Endothelial cell of umbilical vein (primary cell): ENCODE measurements around the gene VANGL2. TPM values are rescaled to one million over a fixed set of nuclear protein-coding genes. Genes with fewer than 3 reads are reported as not detected.

Experiments used
- BruUV-seq: library from RNA; stranded (reverse); fragments of 400-500 nt; replicated peaks from 2 replicates; lab custom pipeline; 2021; lab: Mats Ljungman, UMichigan
- CTCF ChIA-PET: fragments of 300-600, 350-600 bp; sonication (Branson Sonifier 250); formaldehyde crosslinking; loops from one replicate; lab custom pipeline; 2021; ENCODE audit warnings: antibody characterized with exemption, inconsistent platforms; lab: Charles Lee
- POLR2A ChIA-PET: fragments of 300-600, 350-600 bp; sonication (Branson Sonifier 250); formaldehyde crosslinking; loops from one replicate; lab custom pipeline; 2021; ENCODE audit warnings: antibody characterized with exemption, inconsistent platforms; lab: Charles Lee
- DNase-seq: peaks from one replicate; pipeline ENCODE4 v3.0.0-alpha.2; 2011; ENCODE audit warnings: low read depth, low spot score
- FAIRE-seq: peaks from 2 replicates; lab custom pipeline; 2011; peaks lifted over from hg19 to GRCh38; lab: Jason Lieb, UNC
- H2AFZ ChIP-seq: 2 replicates; pipeline ENCODE4 v1.6.0; 2012; ENCODE audit warnings: low read depth, low read length, control low read depth, inconsistent platforms
- H3K27ac ChIP-seq: 2 replicates; pipeline ENCODE4 v1.5.1; 2011; ENCODE audit warnings: low read depth, mild to moderate bottlenecking, control low read depth, low read length, moderate library complexity; ENCODE audit not compliant: insufficient read depth
- H3K27me3 ChIP-seq, 2 experiments: 2 replicates each; pipeline versions ENCODE4 v1.6.0 to v1.6.1; 2011; ENCODE audit warnings: low read length in 2 of 2, mixed read lengths in 1 of 2; ENCODE audit not compliant: control insufficient read depth in 2 of 2, insufficient read depth in 2 of 2
- H3K36me3 ChIP-seq, 2 experiments: 2 replicates in 1 of 2; 3 replicates in 1 of 2; pipeline ENCODE4 v1.5.1; 2011; ENCODE audit warnings: low read length in 2 of 2, mild to moderate bottlenecking in 1 of 2, moderate library complexity in 1 of 2; ENCODE audit not compliant: control insufficient read depth in 2 of 2, insufficient read depth in 2 of 2; ENCODE audit errors: extremely low read depth in 1 of 2
- H3K4me1 ChIP-seq: 3 replicates; pipeline ENCODE4 v1.5.1; 2011; ENCODE audit warnings: mild to moderate bottlenecking, low read length; ENCODE audit not compliant: control insufficient read depth, insufficient read depth; ENCODE audit errors: extremely low read depth
- H3K4me2 ChIP-seq: 2 replicates; pipeline ENCODE4 v1.6.1; 2011; ENCODE audit warnings: low read length, control low read depth, mixed read lengths; ENCODE audit not compliant: insufficient read depth
- H3K4me3 ChIP-seq, 3 experiments: fragments of 200-600 bp in 1 of 3; sonication (generic), shearing (Covaris generic) in 1 of 3; replicated peaks in 1 of 3; 2 replicates each; pipeline ENCODE4 v1.5.1; 2011 to 2016; ENCODE audit warnings: control low read depth in 3 of 3, low read length in 3 of 3, mild to moderate bottlenecking in 2 of 3, inconsistent platforms in 1 of 3, low read depth in 1 of 3, moderate library complexity in 1 of 3; ENCODE audit not compliant: insufficient read depth in 1 of 3
- H3K79me2 ChIP-seq: 2 replicates; pipeline ENCODE4 v1.6.0; 2012; ENCODE audit warnings: low read length, inconsistent platforms; ENCODE audit not compliant: control insufficient read depth, insufficient read depth
- H3K9ac ChIP-seq: replicated peaks from 2 replicates; pipeline ENCODE3; 2011; ENCODE audit warnings: low read length, control low read depth; ENCODE audit not compliant: insufficient read depth; ENCODE audit errors: extremely low read depth
- H3K9me1 ChIP-seq: replicated peaks from 3 replicates; pipeline ENCODE4 v1.6.0; 2011; ENCODE audit warnings: mild to moderate bottlenecking, low read length; ENCODE audit not compliant: control insufficient read depth, insufficient read depth; ENCODE audit errors: extremely low read depth
- H3K9me3 ChIP-seq: replicated peaks from 2 replicates; pipeline ENCODE4 v1.5.1; 2012; ENCODE audit warnings: low read length, inconsistent platforms; ENCODE audit not compliant: control insufficient read depth, insufficient read depth
- H4K20me1 ChIP-seq: replicated peaks from 2 replicates; pipeline ENCODE3; 2011; ENCODE audit warnings: mild to moderate bottlenecking, low read length; ENCODE audit not compliant: control insufficient read depth, insufficient read depth; ENCODE audit errors: extremely low read depth
- FOS ChIP-seq: IDR thresholded peaks from 2 replicates; pipeline ENCODE4 v1.6.1; 2011; ENCODE audit warnings: mild to moderate bottlenecking, low read length, moderate library complexity, borderline replicate concordance; ENCODE audit not compliant: insufficient read depth
- GATA2 ChIP-seq: IDR thresholded peaks from 2 replicates; pipeline ENCODE4 v1.7.0; 2011; ENCODE audit warnings: low read depth, mild to moderate bottlenecking, moderate library complexity, mixed read lengths, low read length; ENCODE audit not compliant: insufficient read length, insufficient read depth
- JUN ChIP-seq: IDR thresholded peaks from 2 replicates; pipeline ENCODE4 v1.6.1; 2011; ENCODE audit warnings: borderline replicate concordance, low read depth; ENCODE audit not compliant: insufficient read length, insufficient read depth
- MAX ChIP-seq: IDR thresholded peaks from 2 replicates; pipeline ENCODE4 v1.6.1; 2011; ENCODE audit not compliant: insufficient read depth, insufficient read length
- dilution Hi-C: fragments of 300-500 bp; cut with MboI; formaldehyde crosslinking; loops from one replicate; pipeline ENCODE4 v1.15.0; 2019; ENCODE audit warnings: low sequenced_read_pairs; ENCODE audit not compliant: extremely low pct_ligation_motif_present
- intact Hi-C: fragments of 100-400 bp; cut with micrococcal nuclease; formaldehyde crosslinking; loops from one replicate; pipeline ENCODE4 v1.10.0; 2022
- polyA plus RNA-seq, 4 experiments: library from polyadenylated mRNA; depleted of rRNA in 3 of 4; stranded (reverse) in 3 of 4; unstranded in 1 of 4; fragments of >200 nt; gene quantifications; 2 replicates each; pipeline versions ENCODE4 v1.2.1 to v1.2.3, GENCODE V29; 2011 to 2012; ENCODE audit warnings: missing spikeins in 1 of 4
- total RNA-seq: library from RNA; stranded (reverse); gene quantifications from 2 replicates; pipeline ENCODE4 v1.2.3, GENCODE V29; 2021
- TF ChIP-seq, protein P1 (sequence below), 2 donors: IDR thresholded peaks; 1 replicate in 1 of 2; 2 replicates in 1 of 2; pipeline ENCODE4 v1.5.1; 2011; ENCODE audit warnings: low read length in 2 of 2, mild to moderate bottlenecking in 2 of 2, moderate library complexity in 2 of 2, control low read depth in 1 of 2, inconsistent platforms in 1 of 2, low read depth in 1 of 2; ENCODE audit not compliant: insufficient read depth in 1 of 2; ENCODE audit errors: extremely low read depth in 1 of 2

VANGL2 gene
- total and polyA plus RNA-seq, 2 donors (not counting 3 experiments of a cell fraction or from before 2014, with no cell fraction given): 0.01 TPM; not detected in 1

GRCh38 chr1:160455153-160455517, 54.8 kb downstream of the VANGL2 start:
- intact Hi-C loops: no loop called here
- H3K4me2 ChIP-seq: no peak overlapping the region
- DNase-seq: no peak
- H3K36me3 ChIP-seq: no peaks in the 10 kb centered on the region
- no peak overlapping the region for H3K9ac ChIP-seq
- no peaks in the 10 kb centered on the region for H3K9me3 ChIP-seq
- peaks cover 0 to 10% of the 10 kb centered on the region in 2 experiments for H3K27me3 ChIP-seq
- no peak for FAIRE-seq
- no peaks in the 10 kb centered on the region for H3K79me2 ChIP-seq
- no peaks in the 10 kb centered on the region for H3K4me1 ChIP-seq
- H3K27ac ChIP-seq: no peak overlapping the region
- no peak for TF ChIP-seq GATA2
- TF ChIP-seq MAX: no peak
- H4K20me1 ChIP-seq: no peaks in the 10 kb centered on the region
- POLR2A ChIA-PET: no interaction called here
- dilution Hi-C loops: no loop called here
- no peak overlapping the region for H3K4me3 ChIP-seq
- H2AFZ ChIP-seq: no peak overlapping the region
- no TSS peak for BruUV-seq
- CTCF ChIA-PET: no interaction called here
- no peaks in the 10 kb centered on the region for H3K9me1 ChIP-seq

DNA sequence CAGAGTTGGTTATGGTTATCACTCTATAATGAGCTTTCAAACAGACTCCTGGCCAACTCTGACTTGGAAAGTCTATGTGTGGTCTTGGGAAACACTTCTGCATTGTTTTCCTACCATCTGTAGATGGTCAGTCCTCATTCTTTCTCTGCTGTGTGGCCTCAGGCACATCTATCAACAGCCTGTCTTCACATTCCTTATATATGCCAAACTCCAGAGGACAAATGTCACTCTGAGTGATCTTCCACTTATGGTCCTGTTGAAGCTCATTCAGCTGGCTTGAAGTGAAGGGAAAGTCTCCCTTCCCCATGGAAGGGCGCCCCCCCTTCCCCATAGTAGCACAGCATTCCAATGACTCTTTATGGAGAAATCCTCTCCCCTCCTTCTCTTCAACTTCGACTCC, 58.7 kb downstream of the VANGL2 start:
- CTCF ChIA-PET: no interaction called here
- H3K9me3 ChIP-seq: no peaks in the 10 kb centered on the region
- POLR2A ChIA-PET: no interaction called here
- H3K4me2 ChIP-seq: no peak overlapping the region
- no peak overlapping the region for H3K9ac ChIP-seq
- no peaks in the 10 kb centered on the region for H3K9me1 ChIP-seq
- no peak overlapping the region for H2AFZ ChIP-seq
- intact Hi-C loops: no loop called here
- FAIRE-seq (no peak), DNase-seq (no peak)
- peaks cover 0 to 9% of the 10 kb centered on the region in 2 experiments for H3K27me3 ChIP-seq
- dilution Hi-C loops: no loop called here
- no peaks in the 10 kb centered on the region for H3K79me2 ChIP-seq
- H3K27ac ChIP-seq: no peak overlapping the region
- H3K4me1 ChIP-seq: no peaks in the 10 kb centered on the region
- no peaks in the 10 kb centered on the region for H3K36me3 ChIP-seq
- H3K4me3 ChIP-seq: no peak overlapping the region
- BruUV-seq: no TSS peak
- H4K20me1 ChIP-seq: no peaks in the 10 kb centered on the region
- TF ChIP-seq JUN (no peak), GATA2 (no peak), FOS (no peak)
- TF ChIP-seq, protein P1, sequence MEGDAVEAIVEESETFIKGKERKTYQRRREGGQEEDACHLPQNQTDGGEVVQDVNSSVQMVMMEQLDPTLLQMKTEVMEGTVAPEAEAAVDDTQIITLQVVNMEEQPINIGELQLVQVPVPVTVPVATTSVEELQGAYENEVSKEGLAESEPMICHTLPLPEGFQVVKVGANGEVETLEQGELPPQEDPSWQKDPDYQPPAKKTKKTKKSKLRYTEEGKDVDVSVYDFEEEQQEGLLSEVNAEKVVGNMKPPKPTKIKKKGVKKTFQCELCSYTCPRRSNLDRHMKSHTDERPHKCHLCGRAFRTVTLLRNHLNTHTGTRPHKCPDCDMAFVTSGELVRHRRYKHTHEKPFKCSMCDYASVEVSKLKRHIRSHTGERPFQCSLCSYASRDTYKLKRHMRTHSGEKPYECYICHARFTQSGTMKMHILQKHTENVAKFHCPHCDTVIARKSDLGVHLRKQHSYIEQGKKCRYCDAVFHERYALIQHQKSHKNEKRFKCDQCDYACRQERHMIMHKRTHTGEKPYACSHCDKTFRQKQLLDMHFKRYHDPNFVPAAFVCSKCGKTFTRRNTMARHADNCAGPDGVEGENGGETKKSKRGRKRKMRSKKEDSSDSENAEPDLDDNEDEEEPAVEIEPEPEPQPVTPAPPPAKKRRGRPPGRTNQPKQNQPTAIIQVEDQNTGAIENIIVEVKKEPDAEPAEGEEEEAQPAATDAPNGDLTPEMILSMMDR (IDR thresholded peaks at IDR 0.05; ENCODE audit: extremely low read depth in 1 of 2, insufficient read depth in 1 of 2, low read depth in 1 of 2, low read length in 2 of 2): no peak
